Esophagus muscularis mucosa (tissue), 3 donors: Measurements from ENCODE around the gene DUSP14.

ENCODE experiments used
- CTCF ChIP-seq, 3 experiments: fragments of 200-600 bp in 2 of 3; fragments of 450-650 bp in 1 of 3; sonication (generic) in 2 of 3; IDR thresholded peaks; one replicate each; pipeline ENCODE4 v1.5.1; 2017 to 2019; ENCODE audit warnings: antibody characterized with exemption in 3 of 3, mild to moderate bottlenecking in 2 of 3, moderate library complexity in 1 of 3
- POLR2A ChIP-seq: fragments of 450-650 bp; IDR thresholded peaks from one replicate; pipeline ENCODE4 v1.6.1; 2017; ENCODE audit warnings: antibody characterized with exemption, moderate library complexity, mild to moderate bottlenecking, low read depth
- POLR2AphosphoS5 ChIP-seq, 2 donors: sonication (generic); formaldehyde crosslinking; IDR thresholded peaks; one replicate each; pipeline ENCODE4 v1.6.1; 2017; ENCODE audit warnings: antibody characterized with exemption in 2 of 2

GRCh38 chr17:37476431-37477120 lies 13.1 kb upstream of the DUSP14 start:
- TF ChIP-seq CTCF (IDR thresholded peaks at IDR 0.05) (no peak), POLR2A (no peak), POLR2AphosphoS5 (IDR thresholded peaks at IDR 0.05) (no peak)
